Endothelial cell (in vitro differentiated cells): ENCODE data around the gene ALDH1A3. TPM values are rescaled to one million over a fixed set of nuclear protein-coding genes. Genes with fewer than 3 reads are reported as not detected.

Source experiments
- DNase-seq: peaks from one replicate; pipeline ENCODE4 v3.0.0; 2021; ENCODE audit warnings: low spot score
- H3K27ac Mint-ChIP-seq: one replicate; pipeline ENCODE4 v1.8.0; 2021; ENCODE audit warnings: mixed read lengths, inconsistent platforms; ENCODE audit not compliant: unreplicated experiment
- H3K27me3 Mint-ChIP-seq: one replicate; pipeline ENCODE4 v1.8.0; 2021; ENCODE audit warnings: mild to moderate bottlenecking, moderate library complexity, mixed read lengths, inconsistent platforms; ENCODE audit not compliant: unreplicated experiment
- H3K36me3 Mint-ChIP-seq: one replicate; pipeline ENCODE4 v1.8.0; 2021; ENCODE audit warnings: mild to moderate bottlenecking, low read depth, mixed read lengths, inconsistent platforms; ENCODE audit not compliant: unreplicated experiment
- H3K4me1 Mint-ChIP-seq: one replicate; pipeline ENCODE4 v1.8.0; 2021; ENCODE audit warnings: mild to moderate bottlenecking, mixed read lengths, inconsistent platforms; ENCODE audit not compliant: unreplicated experiment
- H3K4me3 Mint-ChIP-seq: one replicate; pipeline ENCODE4 v1.8.0; 2021; ENCODE audit warnings: mild to moderate bottlenecking, mixed read lengths, inconsistent platforms; ENCODE audit not compliant: unreplicated experiment
- H3K9me3 Mint-ChIP-seq: one replicate; pipeline ENCODE4 v1.8.0; 2021; ENCODE audit warnings: mixed read lengths, inconsistent platforms; ENCODE audit not compliant: unreplicated experiment
- CTCF ChIP-seq: fragments of 200-600 bp; sonication (generic); IDR thresholded peaks from one replicate; pipeline ENCODE4 v1.5.0; 2021; ENCODE audit warnings: antibody characterized with exemption; ENCODE audit not compliant: unreplicated experiment
- total RNA-seq: library from RNA; stranded (reverse); fragmentation: NEBNext Ultra II Directional; extraction: Animal tissue kit (Norgen Biotek cat#: 25700); gene quantifications from one replicate; pipeline ENCODE4 v1.2.1, GENCODE V29; 2021; ENCODE audit not compliant: unreplicated experiment

Gene ALDH1A3
- total RNA-seq, 1 donor from 2014 or later, result 13.9 TPM

- Mint-ChIP-seq H3K9me3 (no peaks in the 10 kb centered on the region), H3K27me3 (peaks cover 4% of the 10 kb centered on the region), H3K4me3 (no peak overlapping the region), H3K27ac (no peak overlapping the region), H3K4me1 (peaks cover 23% of the 10 kb centered on the region), H3K36me3 (no peaks in the 10 kb centered on the region)
- no peak for TF ChIP-seq CTCF
- no peak for DNase-seq
Observed at GRCh38 chr15:100931143-100931890, 51.7 kb downstream of the ALDH1A3 start.

GRCh38 chr15:100932676-100933348 lies 53.2 kb downstream of the ALDH1A3 start:
- Mint-ChIP-seq H3K27ac (no peak overlapping the region), H3K9me3 (no peaks in the 10 kb centered on the region), H3K36me3 (no peaks in the 10 kb centered on the region), H3K27me3 (peaks cover 4% of the 10 kb centered on the region), H3K4me1 (peaks cover 23% of the 10 kb centered on the region), H3K4me3 (no peak overlapping the region)
- no peak for DNase-seq
- no peak for TF ChIP-seq CTCF

GRCh38 chr15:100934166-100934565 lies 54.5 kb downstream of the ALDH1A3 start:
- H3K4me3 Mint-ChIP-seq, result no peak overlapping the region

GRCh38 chr15:100934726-100935125 lies 55.1 kb downstream of the ALDH1A3 start:
- peaks cover 13% of the 10 kb centered on the region for H3K4me1 Mint-ChIP-seq
- H3K36me3 Mint-ChIP-seq, result no peaks in the 10 kb centered on the region

More at GRCh38 chr15:100934166-100934565, 54.5 kb downstream of the ALDH1A3 start:
- H3K9me3 Mint-ChIP-seq, result no peaks in the 10 kb centered on the region
- H3K4me1 Mint-ChIP-seq, result peaks cover 18% of the 10 kb centered on the region
- peaks cover 3% of the 10 kb centered on the region for H3K27me3 Mint-ChIP-seq
- H3K36me3 Mint-ChIP-seq, result no peaks in the 10 kb centered on the region
- no peak overlapping the region for H3K27ac Mint-ChIP-seq
- no peak for DNase-seq
- no peak for TF ChIP-seq CTCF

More at GRCh38 chr15:100934726-100935125, 55.1 kb downstream of the ALDH1A3 start:
- no peak overlapping the region for H3K4me3 Mint-ChIP-seq
- H3K27me3 Mint-ChIP-seq, result peaks cover 3% of the 10 kb centered on the region
- DNase-seq, result no peak
- no peak for TF ChIP-seq CTCF
- H3K27ac Mint-ChIP-seq, result no peak overlapping the region
- H3K9me3 Mint-ChIP-seq, result no peaks in the 10 kb centered on the region
